Cortex of kidney (tissue), 1 donor: Measurements from ENCODE around the gene SSBP4.

Source experiments
- DNase-seq: peaks from one replicate; lab custom pipeline; 2025; lab: John Stamatoyannopoulos, UW

SSBP4 gene

DNA sequence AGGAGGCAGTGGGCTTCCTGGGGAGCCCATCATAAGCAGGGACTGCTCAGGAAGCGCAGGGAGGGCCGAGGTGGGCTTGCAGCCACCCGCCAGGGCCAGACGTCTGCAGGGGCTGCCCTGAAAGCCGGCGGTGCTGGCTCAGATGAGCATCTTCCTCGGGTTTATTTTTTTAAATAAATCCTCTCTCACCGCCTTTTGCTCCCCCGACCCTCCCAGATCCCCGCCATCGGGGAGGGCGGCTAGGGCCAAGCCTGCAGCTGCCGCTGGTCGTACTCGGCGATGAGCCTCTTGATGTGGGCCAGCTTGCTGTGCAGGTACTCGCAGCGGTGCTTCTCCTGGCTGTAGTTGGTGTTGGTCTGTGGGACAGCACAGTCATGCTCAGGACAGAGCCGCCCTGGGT is 25.3 kb downstream of the SSBP4 start:
- no peak for DNase-seq

DNA sequence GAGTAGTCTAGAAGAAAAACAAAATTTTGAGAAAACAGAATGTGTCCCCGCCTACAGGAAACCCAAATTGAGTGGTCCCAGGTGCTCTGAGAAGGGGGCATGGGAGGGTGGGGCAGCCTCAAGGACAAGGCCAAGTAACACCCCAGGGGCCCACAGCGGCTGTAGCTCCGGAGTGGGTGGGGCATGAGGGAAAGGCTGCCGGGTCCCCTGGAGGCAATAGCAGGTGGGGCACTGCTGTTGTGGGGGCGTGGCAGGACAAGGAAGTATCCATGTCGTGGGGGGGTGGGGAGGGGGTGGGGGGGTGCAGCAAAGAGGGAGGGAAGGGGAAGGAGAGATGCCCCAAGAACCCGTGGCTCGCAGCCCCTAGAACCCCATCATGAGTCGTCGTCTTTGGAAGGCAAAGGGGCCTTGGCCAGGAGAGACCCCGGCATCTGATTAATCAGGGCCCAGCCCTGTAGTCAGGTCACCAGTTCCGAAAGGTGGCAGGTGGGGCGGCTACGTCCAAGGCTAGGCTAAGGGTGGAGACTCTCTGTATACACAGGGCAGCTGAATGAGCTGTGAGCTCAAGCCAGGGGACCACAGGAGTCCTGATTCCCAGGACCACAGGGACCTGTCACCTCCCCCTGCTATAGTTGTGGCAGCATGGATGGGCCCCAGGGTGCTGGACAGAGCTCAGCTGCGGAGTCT is 26.2 kb downstream of the SSBP4 start:
- no peak for DNase-seq

DNA sequence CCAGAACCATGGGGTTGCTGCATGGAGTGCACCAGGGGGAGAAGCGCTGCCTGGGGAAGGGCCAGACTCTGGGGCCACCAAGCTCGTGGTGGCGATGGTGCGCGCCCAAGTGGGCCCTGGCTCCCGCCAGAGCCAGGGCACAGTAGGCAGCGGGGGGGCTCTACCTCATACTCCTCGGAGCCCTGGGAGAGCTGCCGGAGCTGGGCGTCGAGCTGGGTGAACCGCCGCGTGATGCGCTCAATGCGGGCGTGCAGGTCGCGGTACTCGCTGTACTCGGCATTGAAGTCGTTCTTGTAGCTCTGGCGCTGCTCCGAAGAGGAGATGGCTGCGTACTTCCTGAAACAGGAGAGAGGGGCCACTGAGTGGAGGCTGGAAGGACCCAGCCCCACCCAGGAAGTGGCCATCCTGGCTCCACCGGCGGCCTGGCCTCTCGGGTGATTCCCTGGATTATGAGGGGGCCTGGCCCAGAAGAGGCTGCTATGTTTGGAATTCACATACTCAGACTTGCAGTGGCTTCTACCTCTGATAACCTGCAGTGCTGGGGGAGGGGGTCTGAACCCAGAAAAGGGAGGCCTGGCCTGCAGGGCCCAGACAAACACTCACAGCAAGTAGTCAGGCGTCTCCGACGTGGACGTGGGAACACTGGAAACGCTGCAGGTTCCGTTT is 27.1 kb downstream of the SSBP4 start:
- DNase-seq = no peak

DNA sequence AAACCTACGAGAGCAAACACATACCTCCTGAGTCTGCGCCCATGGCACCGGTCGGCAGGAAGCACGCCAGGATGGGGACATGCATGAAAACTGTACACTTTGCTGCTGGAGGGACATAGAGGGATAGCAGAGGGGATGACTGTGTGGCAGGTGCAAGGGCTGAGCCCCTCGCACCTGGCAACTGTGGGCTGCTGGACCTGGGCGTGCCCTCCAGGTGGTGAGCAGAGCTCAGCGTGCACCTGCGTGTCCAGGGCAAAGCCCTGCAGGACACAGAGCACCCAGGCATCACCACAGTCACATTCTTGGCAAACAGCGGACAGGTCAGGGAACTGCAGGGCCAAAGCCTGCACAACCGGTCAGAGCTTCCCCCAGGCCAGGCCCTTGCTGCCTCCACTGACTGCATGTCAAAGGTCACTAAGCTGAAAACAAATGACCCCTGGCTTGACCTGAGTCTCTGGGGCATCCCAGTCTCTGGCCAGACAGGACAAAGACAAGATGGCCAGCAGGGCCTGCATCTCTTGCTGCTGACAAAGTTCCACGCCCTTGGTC is 27.7 kb downstream of the SSBP4 start:
- DNase-seq = no peak

DNA sequence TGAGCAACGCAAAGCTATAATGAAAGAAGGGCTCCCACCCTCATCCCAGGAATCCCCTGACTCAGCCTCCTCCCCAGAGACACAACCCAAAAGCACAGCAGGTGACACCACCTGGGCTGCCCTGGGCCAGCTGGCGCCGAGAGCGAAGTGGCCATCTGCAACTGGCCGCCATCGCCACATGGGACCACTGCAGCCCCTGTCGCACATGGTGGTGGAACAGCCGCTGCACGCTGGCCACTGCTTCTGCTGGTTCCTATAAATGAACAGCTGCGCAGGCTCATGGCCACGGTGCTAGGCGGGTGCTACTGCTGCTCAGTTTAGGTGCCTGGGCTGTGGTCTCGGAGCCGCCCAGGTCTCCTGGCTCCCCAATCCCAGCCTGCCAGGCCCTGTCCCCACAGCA is 30.4 kb downstream of the SSBP4 start:
- no peak for DNase-seq

DNA sequence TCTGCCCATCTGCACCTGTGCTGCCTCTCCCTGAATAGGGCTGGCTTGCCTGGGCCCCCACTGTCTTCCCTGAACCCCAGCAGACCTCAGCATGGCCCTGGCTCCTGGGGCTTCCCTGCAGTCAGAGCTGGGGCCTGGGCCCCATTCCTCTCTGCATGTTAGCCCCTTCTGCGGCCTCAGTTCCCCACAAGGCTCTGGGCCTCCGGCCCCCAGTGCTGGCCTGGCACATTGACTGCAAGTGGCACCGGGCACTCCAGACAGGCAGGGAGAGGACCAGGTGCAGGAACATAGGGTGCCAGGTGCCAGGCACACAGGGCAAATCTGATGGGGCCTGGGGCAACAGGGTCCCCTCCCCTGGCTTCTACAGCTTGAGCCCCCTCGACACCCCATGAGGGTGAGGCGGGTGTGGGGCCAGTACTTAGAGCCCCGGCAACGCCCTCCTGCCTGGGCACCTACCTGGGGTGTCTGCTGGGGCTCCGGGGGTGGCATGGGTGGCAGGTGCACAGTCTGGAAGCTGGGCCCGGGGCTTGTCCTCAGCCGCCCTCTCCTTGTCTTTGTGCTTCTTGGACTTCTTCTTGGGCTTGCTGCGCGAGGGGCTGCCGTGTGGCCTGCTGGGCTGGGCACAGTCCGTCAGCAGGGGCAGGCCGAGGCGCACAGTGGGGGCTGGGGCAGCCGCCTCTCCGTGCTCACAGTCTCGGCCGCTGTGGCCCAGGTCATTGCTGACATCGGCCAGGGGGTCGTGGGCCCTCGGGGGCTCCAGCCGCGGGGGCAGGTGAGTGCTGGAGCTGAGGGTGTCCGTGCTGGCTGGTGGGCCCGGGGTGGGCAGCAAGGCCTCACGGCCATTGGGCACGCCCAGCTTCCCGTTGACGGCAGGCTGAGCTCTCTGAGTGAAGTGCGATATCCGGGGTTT is 31.1 kb downstream of the SSBP4 start:
- DNase-seq = no peak

DNA sequence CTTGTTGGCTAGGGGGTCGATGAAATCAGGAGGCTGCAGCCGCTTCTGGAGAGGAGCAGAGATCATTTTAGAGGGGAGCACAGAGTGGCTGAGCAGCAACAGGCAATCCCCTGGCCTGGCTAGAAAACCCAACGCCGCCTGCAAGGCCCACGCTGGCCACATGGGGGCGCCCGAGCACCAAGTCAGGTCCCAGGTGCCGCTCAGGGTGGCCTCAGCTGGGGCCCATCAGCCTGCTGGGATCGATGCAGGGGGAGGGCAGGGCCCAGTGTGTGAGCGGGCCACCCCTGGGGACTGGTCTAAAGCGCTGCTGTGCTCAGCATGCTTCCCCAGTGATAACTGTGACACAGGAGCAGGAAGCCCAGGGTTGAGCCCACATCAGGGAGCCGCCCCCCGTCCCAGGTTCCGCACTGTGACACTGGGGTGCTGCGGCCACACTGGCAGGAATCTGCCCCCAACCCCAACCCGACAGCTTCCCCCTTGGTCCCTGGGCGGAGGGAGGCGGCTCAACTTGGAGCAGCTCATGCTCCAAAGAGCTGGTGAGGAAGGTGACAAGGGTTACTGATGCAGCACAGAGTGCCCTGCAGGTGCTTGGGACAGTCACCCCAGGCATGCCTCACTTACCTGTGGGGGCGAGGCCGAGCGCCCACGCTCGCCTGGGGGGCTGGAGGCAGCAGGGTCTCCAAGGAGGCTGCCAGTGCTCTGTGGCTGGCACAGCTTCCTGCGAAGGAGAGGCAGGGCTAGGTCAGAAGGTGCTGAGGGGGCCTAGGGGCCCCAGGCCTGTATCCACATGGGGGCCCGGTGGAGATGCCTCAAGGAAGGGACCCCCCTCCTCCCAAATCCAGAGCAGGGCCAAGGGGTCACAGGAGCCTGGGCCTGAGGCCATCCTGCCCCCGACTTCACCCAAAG is 32.0 kb downstream of the SSBP4 start:
- DNase-seq = no peak

DNA sequence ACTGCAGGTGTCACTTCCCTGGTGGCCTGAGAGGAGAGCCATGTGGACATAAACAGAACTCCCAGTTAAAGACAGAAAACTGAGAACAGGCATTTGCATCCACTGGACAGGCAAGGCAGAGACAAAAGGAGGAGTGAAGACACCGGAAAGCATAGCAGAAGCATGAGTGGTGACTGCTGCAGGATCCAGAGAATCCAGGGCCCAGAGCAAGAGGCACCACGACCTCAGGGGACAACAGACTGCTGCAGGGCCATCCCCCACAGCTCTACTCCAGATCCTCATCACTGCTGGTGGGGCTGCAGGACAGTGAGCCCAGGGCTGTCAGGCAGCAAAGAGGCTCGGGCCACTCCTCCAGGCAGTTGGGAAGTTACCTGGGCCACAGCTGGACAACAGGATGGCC is 33.2 kb downstream of the SSBP4 start:
- no peak for DNase-seq

DNA sequence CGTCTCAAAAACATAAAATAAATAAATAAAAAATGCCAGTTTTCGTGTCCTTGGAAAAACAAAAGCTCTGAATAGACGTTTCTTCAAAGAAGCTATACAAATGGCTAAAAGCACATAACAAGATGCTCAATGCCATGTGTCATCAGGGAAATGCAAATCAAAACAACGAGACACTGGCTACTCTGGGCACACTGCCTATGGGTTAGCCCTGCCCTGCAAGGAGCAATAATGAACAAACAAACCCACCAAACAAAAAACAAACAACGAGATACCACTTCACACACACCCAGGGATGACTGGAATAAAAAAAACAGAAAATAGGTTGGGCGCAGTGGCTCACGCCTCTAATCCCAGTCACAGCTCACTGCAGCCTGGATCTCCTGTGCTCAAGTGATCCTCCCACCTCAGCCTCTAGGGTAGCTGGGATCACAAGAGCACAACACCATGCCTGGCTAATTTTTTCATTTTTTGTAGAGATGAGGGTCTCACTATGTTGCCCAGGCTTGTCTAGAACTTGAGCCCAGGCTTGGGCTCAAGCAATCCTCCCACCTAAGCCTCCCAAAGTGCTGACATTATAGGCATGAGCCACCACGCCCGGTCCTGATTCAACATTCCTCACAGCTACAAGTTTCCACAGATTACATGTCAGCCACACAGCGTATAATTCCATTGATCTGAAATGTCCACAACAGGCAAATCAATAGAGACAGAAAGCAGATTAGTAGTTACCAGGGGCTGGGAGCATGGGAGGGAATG is 34.2 kb downstream of the SSBP4 start:
- DNase-seq = no peak

DNA sequence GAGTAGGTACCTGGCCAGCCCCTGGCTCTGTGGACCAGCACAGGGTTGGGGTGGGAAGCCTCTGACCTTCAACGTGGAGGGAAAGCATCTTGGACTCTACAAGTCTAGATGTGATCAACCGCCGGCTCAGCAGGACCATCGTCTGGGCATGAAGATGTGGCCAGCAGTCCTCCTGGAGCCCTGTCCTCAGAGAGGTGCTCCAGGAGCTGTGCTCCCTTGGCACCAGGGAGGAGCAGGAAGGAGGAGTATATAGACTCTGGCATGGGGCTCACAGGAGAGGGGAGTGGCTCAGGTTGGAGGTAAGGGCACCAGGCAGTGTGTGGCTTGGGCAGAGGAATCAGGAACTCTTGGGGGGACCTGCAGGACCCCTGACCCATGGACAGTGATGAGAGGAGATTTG is 37.1 kb downstream of the SSBP4 start:
- DNase-seq = no peak

DNA sequence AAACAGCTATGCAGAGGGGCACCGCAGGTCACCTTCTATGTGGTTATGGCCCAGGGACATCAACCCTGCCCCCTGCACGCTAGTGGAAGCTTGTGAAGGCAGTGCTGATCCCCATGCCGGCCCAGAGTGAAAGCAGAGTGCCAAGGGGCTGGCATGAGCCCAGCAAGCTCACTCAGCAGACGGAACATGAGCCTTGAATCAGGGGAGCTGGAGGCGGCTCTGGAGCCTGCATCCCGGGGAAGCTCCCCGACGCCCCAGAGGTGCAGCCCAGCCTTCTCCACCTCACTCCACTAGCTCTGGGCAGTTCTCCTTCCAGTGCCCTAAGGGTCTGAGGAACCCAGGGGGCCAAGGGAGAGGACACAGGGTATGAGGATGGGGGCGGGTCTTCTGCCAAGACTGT is 37.8 kb downstream of the SSBP4 start:
- no peak for DNase-seq

DNA sequence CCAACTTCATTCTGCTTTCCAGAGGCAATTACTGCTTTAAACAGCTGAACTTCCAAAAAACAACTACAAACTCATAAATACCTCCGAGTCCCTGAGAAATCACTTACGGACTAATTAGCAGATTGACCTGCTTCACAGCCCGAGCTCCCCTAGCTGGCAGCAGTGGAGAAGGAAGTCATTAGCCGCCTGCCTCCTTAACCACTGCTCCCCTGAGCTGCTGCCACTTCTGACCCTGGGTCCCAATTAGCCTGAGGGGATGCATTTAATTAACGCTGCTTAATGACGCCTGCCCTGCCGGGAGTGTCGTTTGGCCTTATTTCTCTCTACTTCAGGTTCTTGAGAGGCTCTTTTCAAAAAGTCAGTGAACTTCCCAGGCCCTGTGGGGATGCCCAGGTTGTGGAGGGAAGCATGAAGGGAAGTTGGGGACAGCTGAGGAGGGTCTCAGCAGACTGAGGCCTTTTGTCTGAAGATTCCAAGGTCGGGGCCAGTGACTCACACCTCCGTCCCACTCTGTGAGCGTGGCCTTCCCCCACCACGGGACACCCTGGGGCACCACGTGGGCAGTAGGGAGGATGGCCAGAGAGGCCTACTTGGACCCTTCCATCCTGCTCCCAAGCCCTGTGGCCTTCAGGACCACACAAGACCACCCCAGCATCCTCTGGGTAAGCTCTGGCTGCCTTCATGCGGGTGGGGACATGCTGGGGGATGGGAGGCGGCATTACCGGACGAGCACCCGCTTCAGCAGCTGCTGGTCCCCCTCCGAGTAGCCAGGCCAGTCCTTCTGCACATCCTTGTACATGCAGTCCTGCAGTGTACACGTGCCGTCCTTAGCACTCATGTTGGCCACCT is 38.5 kb downstream of the SSBP4 start:
- no peak for DNase-seq

DNA sequence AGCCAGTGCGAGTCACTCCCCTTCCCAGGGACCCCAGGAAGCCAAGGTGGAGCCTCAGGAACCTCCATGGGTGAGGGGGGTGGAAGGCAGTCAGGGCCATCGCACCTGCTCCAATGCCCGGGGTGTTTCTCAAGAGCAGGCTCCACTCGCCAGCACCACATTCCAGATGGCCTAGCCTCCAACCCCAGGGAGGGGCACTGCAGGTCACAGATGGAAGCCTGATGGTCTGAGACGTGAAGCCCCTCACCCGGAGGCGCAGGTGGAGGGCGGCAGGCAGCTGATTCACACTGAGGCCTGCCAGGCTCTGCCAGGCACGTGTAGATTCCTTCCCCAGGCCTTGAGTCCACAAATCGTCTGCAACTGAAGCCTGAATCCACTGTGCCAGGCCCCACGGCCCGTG is 41.7 kb downstream of the SSBP4 start:
- no peak for DNase-seq

DNA sequence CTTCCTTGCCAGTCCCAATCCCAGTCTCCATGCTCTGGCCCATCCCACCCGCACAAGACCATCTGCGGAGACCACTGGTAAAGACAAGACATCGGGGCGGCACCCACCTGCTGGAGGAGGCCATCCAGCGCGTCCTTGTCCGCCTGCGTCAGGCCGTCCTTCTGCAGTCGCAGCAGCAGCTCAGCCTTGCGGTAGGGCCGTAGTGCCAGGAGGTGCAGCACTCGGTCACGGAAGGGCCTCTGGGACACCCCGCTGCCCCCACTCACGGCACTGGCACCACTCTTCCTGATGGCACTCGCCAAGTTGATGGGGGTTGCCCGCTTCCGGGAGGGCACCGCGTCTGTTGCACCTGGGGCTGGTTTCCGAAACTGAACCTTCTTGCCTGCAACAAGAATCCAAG is 42.3 kb downstream of the SSBP4 start:
- DNase-seq = no peak

DNA sequence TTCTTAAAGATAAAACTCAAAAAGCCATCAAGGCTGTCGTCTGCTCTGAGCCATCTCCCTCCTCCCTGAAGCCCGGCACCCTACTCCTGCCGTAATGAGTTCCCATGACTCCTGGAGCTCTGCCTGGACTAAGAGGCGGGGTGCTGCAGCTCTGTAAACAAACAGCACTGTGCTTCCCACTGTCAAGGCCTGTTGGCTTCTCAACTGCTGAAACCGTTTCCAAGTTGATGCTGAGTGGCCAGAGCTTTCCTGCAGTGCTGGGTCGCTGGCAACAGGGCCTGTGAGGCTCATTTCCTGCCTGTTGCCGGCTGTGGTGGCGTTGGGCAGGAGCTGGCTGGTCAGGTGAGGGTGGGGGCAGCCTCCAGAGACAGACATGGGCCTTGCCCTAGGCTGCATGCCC is 45.4 kb downstream of the SSBP4 start:
- DNase-seq = no peak

DNA sequence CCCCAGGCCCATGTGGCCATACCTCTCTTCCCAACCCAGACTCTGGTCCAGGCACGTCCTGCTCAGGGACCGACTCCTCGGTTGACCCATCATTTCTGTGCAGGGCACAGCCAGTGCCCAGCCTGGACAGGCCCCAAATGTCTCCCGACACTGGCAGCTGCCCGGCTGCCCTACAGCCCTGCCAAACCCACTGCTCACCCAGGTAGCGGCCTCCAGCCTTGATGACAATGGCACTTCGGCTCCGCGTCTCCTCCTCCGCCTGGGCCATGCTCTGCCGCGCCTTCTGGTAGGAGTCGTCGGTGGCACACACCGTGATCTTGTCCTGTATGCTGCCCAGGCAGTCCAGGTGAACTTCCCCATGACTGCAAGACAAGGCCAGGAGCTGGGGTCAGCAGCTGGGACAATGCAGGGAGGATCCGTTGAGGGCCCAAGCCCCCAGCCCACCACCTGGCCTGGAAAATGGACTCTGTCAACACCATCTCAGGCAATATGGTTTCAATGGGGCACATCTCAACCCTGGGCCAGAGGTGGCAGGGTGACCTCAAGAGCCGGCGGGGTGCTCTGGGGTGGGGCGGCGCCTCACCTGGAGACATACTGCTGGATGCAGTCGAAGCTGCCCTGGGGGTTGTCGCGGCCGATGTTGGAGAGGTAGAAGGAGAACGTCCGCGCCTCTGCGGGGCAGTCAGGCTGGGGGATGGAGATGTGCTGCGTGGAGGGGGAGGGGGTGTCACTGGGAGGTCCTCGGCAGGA is 46.2 kb downstream of the SSBP4 start:
- no peak for DNase-seq

DNA sequence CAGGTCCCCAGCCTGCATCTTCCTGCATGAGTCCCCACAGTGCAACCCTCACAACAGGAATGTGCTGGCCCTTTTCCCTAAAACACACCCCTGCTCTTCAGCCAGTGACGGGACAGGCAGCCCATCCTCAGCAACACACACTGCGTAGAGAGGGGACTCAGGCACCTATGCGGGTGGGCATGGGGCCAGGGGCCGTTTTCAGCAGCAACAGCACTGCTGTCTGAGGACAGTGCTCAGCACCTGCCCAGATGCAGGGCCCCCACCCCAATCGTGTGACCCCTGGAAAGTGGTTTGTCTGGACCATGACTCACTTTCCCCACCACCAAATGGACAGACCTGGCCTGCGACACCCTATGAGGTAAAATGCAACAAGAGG is 46.8 kb downstream of the SSBP4 start:
- no peak for DNase-seq

DNA sequence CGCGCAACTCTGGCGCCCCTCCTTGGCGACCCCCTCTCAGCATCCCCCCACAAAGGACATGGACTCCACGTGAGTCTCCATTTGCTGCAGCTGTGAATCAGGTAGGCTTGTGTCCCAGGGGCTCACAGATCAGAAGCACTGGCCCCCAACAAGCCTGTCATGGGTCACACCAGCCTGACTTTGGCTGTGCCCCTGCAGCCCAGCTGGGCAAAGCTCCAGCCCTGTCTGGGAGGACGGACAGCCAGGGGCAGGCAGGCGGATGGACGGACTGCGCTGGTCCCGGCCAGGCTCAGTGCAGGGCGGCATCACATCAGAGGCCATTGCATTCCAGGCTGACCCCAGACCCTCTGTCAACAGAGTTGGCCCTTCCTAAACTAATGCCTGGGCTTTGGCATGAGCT is 47.2 kb downstream of the SSBP4 start:
- no peak for DNase-seq

DNA sequence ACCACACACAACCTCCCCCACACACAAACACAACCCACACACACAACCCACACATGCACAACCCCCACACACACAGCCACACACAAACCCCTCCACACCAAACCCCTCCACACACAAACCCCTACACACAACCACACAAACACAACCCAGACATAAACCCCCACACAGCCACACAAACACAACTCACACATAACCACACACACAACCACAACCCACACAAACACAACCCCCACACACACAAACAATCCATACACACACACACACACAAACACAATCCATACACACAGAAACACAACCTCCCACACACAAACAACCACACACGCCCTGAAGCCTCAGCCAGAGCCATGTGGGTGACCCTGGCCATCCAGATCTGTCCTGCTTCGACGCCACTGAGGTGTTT is 48.8 kb downstream of the SSBP4 start:
- no peak for DNase-seq
